Measurements from ENCODE around the gene DTX1. TPM values are rescaled to one million over a fixed set of nuclear protein-coding genes. Genes with fewer than 3 reads are reported as not detected.

The DTX1 gene
- polyA plus RNA-seq, 1 experiment = not detected

GRCh38 chr12:113083863-113084435, 27.4 kb downstream of the DTX1 start:
- Histone ChIP-seq H3K27me3 (ENCODE audit: control insufficient read depth, insufficient read depth, low read length) (peaks cover 2% of the 10 kb centered on the region; the same call in 1 of the 2 replicates), H3K4me3 (ENCODE audit: low read depth, low read length) (no peak overlapping the region), H3K36me3 (ENCODE audit: control insufficient read depth, insufficient read depth, low read length) (no peaks in the 10 kb centered on the region)
- no peak for DNase-seq (ENCODE audit: low read depth)
- ChIA-PET CTCF (interaction anchor here (1.3 kb wide), 1 partner anchor 14 kb away, joined by 5 read pairs; no protein-coding TSS in a partner anchor), POLR2A (no interaction called here)
- no peak for TF ChIP-seq CTCF (IDR thresholded peaks at IDR 0.05; ENCODE audit: insufficient read depth, low read depth, low read length)

- no peak for TF ChIP-seq CTCF (IDR thresholded peaks at IDR 0.05; ENCODE audit: insufficient read depth, low read depth, low read length)
- ChIA-PET POLR2A (no interaction called here), CTCF (no interaction called here)
- DNase-seq (ENCODE audit: low read depth) = no peak
- H3K4me3 ChIP-seq (ENCODE audit: low read depth, low read length) = no peak overlapping the region
- H3K36me3 ChIP-seq (ENCODE audit: control insufficient read depth, insufficient read depth, low read length) = no peaks in the 10 kb centered on the region
- peaks cover 2% of the 10 kb centered on the region; the same call in 1 of the 2 replicates for H3K27me3 ChIP-seq (ENCODE audit: control insufficient read depth, insufficient read depth, low read length)
Measured at GRCh38 chr12:113086249-113087164, 30.0 kb downstream of the DTX1 start.

GRCh38 chr12:113087193-113087592, 30.7 kb downstream of the DTX1 start:
- Histone ChIP-seq H3K4me3 (ENCODE audit: low read depth, low read length) (no peak overlapping the region), H3K36me3 (ENCODE audit: control insufficient read depth, insufficient read depth, low read length) (no peaks in the 10 kb centered on the region), H3K27me3 (ENCODE audit: control insufficient read depth, insufficient read depth, low read length) (peaks cover 2% of the 10 kb centered on the region; the same call in 1 of the 2 replicates)
- POLR2A ChIA-PET = no interaction called here
- no peak for DNase-seq (ENCODE audit: low read depth)
- CTCF ChIA-PET = no interaction called here
- TF ChIP-seq CTCF (IDR thresholded peaks at IDR 0.05; ENCODE audit: insufficient read depth, low read depth, low read length) = no peak

GRCh38 chr12:113088037-113088436, 31.5 kb downstream of the DTX1 start:
- no peak for TF ChIP-seq CTCF (IDR thresholded peaks at IDR 0.05; ENCODE audit: insufficient read depth, low read depth, low read length)
- H3K27me3 ChIP-seq (ENCODE audit: control insufficient read depth, insufficient read depth, low read length) = no peaks in the 10 kb centered on the region
- no peaks in the 10 kb centered on the region for H3K36me3 ChIP-seq (ENCODE audit: control insufficient read depth, insufficient read depth, low read length)
- no peak overlapping the region for H3K4me3 ChIP-seq (ENCODE audit: low read depth, low read length)
- CTCF ChIA-PET = no interaction called here
- POLR2A ChIA-PET = no interaction called here
- DNase-seq (ENCODE audit: low read depth) = no peak

GRCh38 chr12:113088971-113089756, 32.6 kb downstream of the DTX1 start:
- DNase-seq (ENCODE audit: low read depth) = no peak
- no peaks in the 10 kb centered on the region for H3K36me3 ChIP-seq (ENCODE audit: control insufficient read depth, insufficient read depth, low read length)
- H3K4me3 ChIP-seq (ENCODE audit: low read depth, low read length) = no peak overlapping the region
- no peak for TF ChIP-seq CTCF (IDR thresholded peaks at IDR 0.05; ENCODE audit: insufficient read depth, low read depth, low read length)
- no peaks in the 10 kb centered on the region for H3K27me3 ChIP-seq (ENCODE audit: control insufficient read depth, insufficient read depth, low read length)
- POLR2A ChIA-PET = no interaction called here
- CTCF ChIA-PET = interaction anchor here (0.7 to 1.3 kb wide), 2 partner anchors 9 to 15 kb away, joined by 3 read pairs; no protein-coding TSS in a partner anchor

All from BJ (cell line).